Measurements from ENCODE around the gene CCL24.
"Not testable (repeated sequence)": the region's sequence is repeated elsewhere in the genome, so short reads cannot be mapped to it uniquely, and the experiment has no call there.

The CCL24 gene

GRCh38 chr7:75813781-75814236 is at the start of gene CCL24:
CCL24 (minus strand) TSS chr7:75813806; CDS start chr7:75813715, 91 bp downstream.
- no peak for DNase-seq

- no peak for DNase-seq
Observed at GRCh38 chr7:75861636-75862035, 48.0 kb upstream of the CCL24 start.

- DNase-seq = no peak
Observed at GRCh38 chr7:75858410-75858809, 44.8 kb upstream of the CCL24 start.

GRCh38 chr7:75856536-75856935 is 42.9 kb upstream of the CCL24 start:
- peak; percentile 35 for DNase-seq

GRCh38 chr7:75854813-75855345 is 41.3 kb upstream of the CCL24 start:
- DNase-seq = not testable (repeated sequence)

- DNase-seq = no peak
Observed at GRCh38 chr7:75854233-75854632, 40.6 kb upstream of the CCL24 start.

- peak; percentile 7 for DNase-seq
Observed at GRCh38 chr7:75850235-75850634, 36.6 kb upstream of the CCL24 start.

- no peak for DNase-seq
Observed at GRCh38 chr7:75849573-75849972, 36.0 kb upstream of the CCL24 start.

- DNase-seq = no peak
Observed at GRCh38 chr7:75847707-75848106, 34.1 kb upstream of the CCL24 start.

- not testable (repeated sequence) for DNase-seq
Observed at GRCh38 chr7:75845132-75845531, 31.5 kb upstream of the CCL24 start.

GRCh38 chr7:75844158-75844557 is 30.6 kb upstream of the CCL24 start:
- DNase-seq = no peak

- DNase-seq = no peak
Observed at GRCh38 chr7:75843613-75844116, 30.1 kb upstream of the CCL24 start.

GRCh38 chr7:75842836-75843446 is 29.3 kb upstream of the CCL24 start:
- DNase-seq = peak; percentile 36

GRCh38 chr7:75840029-75840428 is 26.4 kb upstream of the CCL24 start:
- no peak for DNase-seq

GRCh38 chr7:75838281-75838930 is 24.8 kb upstream of the CCL24 start:
- not testable (repeated sequence) for DNase-seq

GRCh38 chr7:75836798-75837197 is 23.2 kb upstream of the CCL24 start:
- no peak for DNase-seq

GRCh38 chr7:75835688-75836285 is 22.2 kb upstream of the CCL24 start:
- no peak for DNase-seq

- not testable (repeated sequence) for DNase-seq
Observed at GRCh38 chr7:75833662-75834061, 20.1 kb upstream of the CCL24 start.

GRCh38 chr7:75830978-75831377 is 17.4 kb upstream of the CCL24 start:
- DNase-seq = no peak

- not testable (repeated sequence) for DNase-seq
Observed at GRCh38 chr7:75829656-75830055, 16.1 kb upstream of the CCL24 start.

- DNase-seq = no peak
Observed at GRCh38 chr7:75823198-75823910, 9.7 kb upstream of the CCL24 start.

GRCh38 chr7:75820688-75821087 is 7.1 kb upstream of the CCL24 start:
- DNase-seq = no peak

GRCh38 chr7:75819711-75820110 is 6.1 kb upstream of the CCL24 start:
- DNase-seq = no peak

Measured in hematopoietic multipotent progenitor cell treated with erythropoietin and hydrocortisone succinate and interleukin-3 and kit ligand, for 8 days (in vitro differentiated cells).